BE2C (cell line): ENCODE data around the gene MEIS1.

Experiments used
- DNase-seq: peaks from one replicate; pipeline ENCODE4 v3.0.0-alpha.2; 2020
- H3K27me3 ChIP-seq: fragments of 250-450 bp; sonication (Bioruptor Pico); 2 replicates; pipeline ENCODE4 v1.5.1; 2020; ENCODE audit warnings: mild to moderate bottlenecking
- H3K36me3 ChIP-seq: fragments of 250-450 bp; sonication (Bioruptor Pico); 2 replicates; pipeline ENCODE4 v1.5.1; 2020; ENCODE audit warnings: mild to moderate bottlenecking
- H3K4me1 ChIP-seq: fragments of 250-450 bp; sonication (Bioruptor Pico); 2 replicates; pipeline ENCODE4 v1.5.1; 2020
- H3K4me3 ChIP-seq: 2 replicates; pipeline ENCODE4 v1.5.1; 2011; ENCODE audit warnings: low read depth, low read length
- H3K9me3 ChIP-seq: fragments of 250-450 bp; sonication (Bioruptor Pico); 2 replicates; pipeline ENCODE4 v1.5.1; 2020
- TF ChIP-seq, protein P1 (sequence below): IDR thresholded peaks from 2 replicates; pipeline ENCODE4 v1.5.1; 2012; ENCODE audit warnings: mild to moderate bottlenecking, low read depth, low read length

The MEIS1 gene

DNA sequence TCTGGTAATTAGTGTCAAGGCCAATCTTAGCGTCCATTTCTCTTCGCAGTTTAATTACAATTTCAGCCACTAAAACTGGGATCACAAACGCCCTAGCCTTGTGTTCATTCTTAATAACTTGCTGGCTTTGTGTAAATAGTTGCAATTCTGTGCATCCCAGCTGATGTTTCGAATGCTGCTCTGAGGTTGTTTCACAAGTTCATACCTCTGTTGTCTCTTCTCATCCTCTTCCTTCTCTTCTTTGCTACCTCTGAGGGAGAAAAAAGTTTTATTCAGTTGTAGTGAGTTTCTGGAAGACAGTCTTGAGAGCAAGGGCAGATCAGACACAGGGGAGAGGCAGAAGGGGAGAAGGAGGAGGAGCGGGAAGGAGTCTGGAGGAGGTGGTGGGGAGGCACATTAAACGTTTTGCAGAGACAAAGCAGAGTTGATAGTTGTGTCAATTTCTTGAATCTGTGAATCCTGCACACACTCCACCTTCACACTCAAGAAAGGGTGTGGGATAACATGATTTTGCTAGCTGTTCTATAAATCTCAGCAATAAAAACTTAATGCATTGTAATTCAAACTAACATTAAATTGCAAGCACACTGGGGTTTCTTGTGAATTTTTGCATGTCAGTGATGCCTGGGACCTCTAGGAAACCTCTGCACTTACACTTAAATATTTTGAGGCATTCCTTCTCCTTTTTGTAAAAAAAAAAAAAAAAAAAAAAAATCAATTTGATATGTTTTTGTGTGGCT lies 6.8 kb downstream of the MEIS1 start:
- no peak for DNase-seq
- Histone ChIP-seq H3K36me3 (peaks cover 8% of the 10 kb centered on the region), H3K9me3 (no peaks in the 10 kb centered on the region), H3K27me3 (no peaks in the 10 kb centered on the region), H3K4me1 (no peaks in the 10 kb centered on the region), H3K4me3 (no peak overlapping the region)
- TF ChIP-seq, protein P1, sequence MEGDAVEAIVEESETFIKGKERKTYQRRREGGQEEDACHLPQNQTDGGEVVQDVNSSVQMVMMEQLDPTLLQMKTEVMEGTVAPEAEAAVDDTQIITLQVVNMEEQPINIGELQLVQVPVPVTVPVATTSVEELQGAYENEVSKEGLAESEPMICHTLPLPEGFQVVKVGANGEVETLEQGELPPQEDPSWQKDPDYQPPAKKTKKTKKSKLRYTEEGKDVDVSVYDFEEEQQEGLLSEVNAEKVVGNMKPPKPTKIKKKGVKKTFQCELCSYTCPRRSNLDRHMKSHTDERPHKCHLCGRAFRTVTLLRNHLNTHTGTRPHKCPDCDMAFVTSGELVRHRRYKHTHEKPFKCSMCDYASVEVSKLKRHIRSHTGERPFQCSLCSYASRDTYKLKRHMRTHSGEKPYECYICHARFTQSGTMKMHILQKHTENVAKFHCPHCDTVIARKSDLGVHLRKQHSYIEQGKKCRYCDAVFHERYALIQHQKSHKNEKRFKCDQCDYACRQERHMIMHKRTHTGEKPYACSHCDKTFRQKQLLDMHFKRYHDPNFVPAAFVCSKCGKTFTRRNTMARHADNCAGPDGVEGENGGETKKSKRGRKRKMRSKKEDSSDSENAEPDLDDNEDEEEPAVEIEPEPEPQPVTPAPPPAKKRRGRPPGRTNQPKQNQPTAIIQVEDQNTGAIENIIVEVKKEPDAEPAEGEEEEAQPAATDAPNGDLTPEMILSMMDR: no peak

DNA sequence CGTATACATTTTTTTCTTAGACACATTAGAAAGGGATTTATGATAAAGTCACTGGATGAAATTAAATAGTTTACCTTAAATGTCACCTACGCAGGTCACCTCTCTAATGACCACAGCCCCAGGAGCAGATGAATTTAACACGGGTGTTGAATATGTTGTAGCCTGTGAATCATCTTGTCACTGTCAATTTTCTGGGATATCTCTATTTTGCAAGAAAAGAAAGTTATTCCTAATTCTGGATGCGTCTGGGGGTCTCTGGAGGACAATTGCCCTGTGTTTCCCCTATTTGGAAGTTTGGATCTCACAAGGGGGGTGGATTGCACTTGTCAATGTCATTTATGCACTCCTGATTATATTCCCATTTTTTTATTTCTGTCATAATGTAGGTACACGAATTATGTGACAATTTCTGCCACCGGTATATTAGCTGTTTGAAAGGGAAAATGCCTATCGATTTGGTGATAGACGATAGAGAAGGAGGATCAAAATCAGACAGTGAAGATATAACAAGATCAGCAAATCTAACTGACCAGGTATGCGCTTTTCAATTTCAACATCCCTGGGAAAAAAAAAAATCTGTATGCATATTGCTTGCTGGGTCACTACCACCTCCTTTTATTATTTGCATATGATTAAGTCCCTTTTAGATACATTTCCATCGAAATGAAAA lies 7.7 kb downstream of the MEIS1 start:
- peaks cover 8% of the 10 kb centered on the region for H3K36me3 ChIP-seq
- DNase-seq: no peak
- no peaks in the 10 kb centered on the region for H3K4me1 ChIP-seq
- H3K4me3 ChIP-seq: no peak overlapping the region
- no peaks in the 10 kb centered on the region for H3K27me3 ChIP-seq
- TF ChIP-seq, protein P1: no peak
- H3K9me3 ChIP-seq: no peaks in the 10 kb centered on the region

DNA sequence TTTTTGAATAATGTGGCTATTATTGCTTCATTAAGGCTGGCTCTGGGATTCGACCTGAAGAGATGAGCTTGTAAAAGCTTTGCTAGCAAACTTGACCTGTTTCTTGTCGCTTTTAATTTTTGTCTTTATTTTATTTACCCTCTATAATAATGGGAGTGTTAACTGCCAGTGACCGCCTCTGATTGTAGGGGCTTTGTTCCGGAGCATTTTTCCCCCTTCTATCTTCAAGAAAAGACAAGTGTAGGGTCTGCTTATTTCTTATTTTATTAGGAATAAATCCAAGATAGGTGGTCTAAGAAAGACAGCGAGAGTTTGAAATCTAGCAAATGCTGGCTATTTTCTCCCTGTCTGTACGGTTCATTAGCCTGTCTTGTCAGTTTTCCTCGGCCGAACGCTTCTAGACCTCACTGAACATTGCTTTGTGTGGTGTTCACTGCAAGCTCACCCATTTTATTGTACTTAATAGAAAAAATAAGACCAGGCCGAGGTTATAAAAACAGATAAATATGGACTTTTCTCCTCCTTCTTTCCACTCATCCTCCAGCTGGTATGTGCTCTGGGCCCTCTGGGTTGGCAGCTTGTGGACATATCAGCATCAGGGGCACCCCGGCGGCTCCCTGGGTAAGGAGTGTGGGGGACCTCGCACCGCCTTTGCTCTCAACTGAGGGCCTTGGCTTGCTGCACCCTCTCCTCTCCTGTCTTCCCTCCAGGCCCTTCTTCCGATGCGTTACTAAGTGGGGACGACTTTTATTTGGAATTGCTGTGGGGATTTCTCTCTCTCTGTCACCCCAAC lies 8.5 kb downstream of the MEIS1 start:
- Histone ChIP-seq H3K4me1 (no peaks in the 10 kb centered on the region), H3K9me3 (no peaks in the 10 kb centered on the region), H3K4me3 (no peak overlapping the region), H3K36me3 (peaks cover 8% of the 10 kb centered on the region), H3K27me3 (no peaks in the 10 kb centered on the region)
- no peak for DNase-seq
- TF ChIP-seq, protein P1: no peak

DNA sequence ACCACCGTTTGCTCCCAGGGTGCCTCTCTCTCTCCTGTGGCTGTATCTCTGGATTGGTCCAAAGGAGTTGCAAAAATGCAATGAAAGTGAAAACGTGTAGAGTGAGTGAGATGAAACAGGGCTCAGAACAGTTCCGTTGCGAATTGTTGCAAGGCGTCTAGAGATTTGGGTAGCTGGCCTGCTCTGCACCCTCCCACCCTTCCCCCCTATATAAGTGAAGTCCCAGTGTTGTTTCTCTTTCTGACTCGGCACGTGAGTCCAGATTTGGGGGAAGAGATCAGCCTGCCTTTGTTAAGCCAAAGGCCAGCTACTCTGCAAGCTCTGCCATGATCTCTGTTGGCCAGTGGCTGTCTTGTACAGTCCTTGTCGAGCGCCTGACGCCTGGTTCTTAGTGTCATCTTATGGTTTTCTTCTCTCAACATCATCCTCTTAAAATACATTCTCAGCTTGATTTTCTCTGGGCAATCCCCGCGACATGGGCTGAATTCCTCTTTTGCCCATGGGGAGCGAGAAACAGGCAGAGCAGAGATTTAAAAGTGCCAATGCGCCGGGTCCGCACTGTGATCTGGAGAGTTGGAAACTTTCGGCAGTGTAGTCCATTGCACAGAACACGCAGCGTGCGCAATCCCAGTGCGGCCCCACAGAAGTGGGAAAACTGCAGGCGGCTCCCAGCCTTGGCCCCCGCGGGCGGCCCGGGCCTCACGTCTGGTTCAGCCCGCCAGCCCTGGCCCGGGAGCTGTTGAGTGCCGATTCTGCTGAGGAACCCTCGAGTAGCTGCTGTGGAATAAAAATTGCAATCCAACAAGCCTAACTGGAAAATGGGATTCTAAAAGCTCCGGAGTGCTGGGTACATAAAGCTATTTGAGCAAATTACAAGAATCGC lies 9.3 kb downstream of the MEIS1 start:
- H3K4me1 ChIP-seq: no peaks in the 10 kb centered on the region
- peaks cover 8% of the 10 kb centered on the region for H3K36me3 ChIP-seq
- H3K9me3 ChIP-seq: no peaks in the 10 kb centered on the region
- no peak overlapping the region for H3K4me3 ChIP-seq
- no peaks in the 10 kb centered on the region for H3K27me3 ChIP-seq
- TF ChIP-seq, protein P1: no peak
- no peak for DNase-seq

DNA sequence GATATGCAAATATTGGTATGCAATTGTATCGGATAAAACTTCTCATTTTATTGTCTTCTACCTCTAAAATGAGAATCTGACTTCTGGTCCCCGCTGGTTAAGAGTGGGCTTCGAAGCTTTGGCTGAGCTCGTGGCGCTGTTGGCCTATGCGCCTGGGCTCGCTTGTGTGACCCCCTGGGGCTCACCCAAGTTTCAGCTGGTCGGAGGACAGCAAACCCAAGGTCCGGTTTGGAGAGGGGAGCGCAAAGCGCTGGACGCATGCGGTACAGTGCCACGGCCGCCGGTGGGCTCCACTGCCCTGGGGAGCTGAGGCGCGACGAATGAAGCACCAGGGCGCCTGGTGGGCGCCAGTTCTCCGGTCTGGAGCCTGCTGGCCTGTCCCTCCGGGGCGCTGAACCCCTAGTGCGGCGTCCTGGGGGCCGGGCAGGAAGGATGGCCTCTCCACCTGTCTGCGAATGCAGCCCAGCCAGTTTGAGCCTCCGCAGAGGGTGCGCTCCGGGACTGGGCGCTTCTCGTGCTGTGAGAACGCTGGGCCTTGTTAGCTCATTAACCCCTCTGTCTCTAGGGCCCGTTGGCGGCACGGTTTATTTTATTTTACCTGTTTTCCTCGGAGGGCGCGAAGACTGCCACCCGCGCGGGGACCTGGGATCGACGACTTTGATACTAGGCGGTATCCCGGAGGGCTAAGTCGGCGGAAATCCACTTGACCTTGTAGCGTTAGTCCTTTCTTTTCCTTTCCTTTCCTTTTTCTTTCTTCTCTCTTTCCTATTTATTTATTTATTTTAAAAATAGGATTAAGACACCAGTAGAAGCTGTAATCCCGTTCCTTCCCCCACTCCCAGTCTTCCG lies 10.4 kb downstream of the MEIS1 start:
- Histone ChIP-seq H3K4me3 (no peak overlapping the region), H3K27me3 (no peaks in the 10 kb centered on the region), H3K9me3 (no peaks in the 10 kb centered on the region), H3K4me1 (no peaks in the 10 kb centered on the region), H3K36me3 (peaks cover 8% of the 10 kb centered on the region)
- TF ChIP-seq, protein P1: no peak
- DNase-seq: no peak
